RCC 7860 (cell line): Measurements from ENCODE around the gene UTP11.

Experiments
- DNase-seq: peaks from one replicate; pipeline ENCODE4 v3.0.0-alpha.2; 2015; ENCODE audit warnings: low spot score
- FAIRE-seq: peaks from 2 replicates; lab custom pipeline; 2012; peaks lifted over from hg19 to GRCh38; lab: Jason Lieb, UNC

The UTP11 gene

GRCh38 chr1:38068220-38068979 is 55.9 kb downstream of the UTP11 start:
- no peak for FAIRE-seq
- DNase-seq, result no peak

- DNase-seq (no peak), FAIRE-seq (no peak)
Measured at GRCh38 chr1:38068980-38069340, 56.4 kb downstream of the UTP11 start.

GRCh38 chr1:38071312-38072256 is 59.0 kb downstream of the UTP11 start:
- no peak for FAIRE-seq

GRCh38 chr1:38072858-38073257 is 60.3 kb downstream of the UTP11 start:
- DNase-seq, result no peak
- FAIRE-seq, result no peak

More at GRCh38 chr1:38071312-38072256, 59.0 kb downstream of the UTP11 start:
- DNase-seq, result peak; percentile 47

- DNase-seq (no peak), FAIRE-seq (no peak)
Measured at GRCh38 chr1:38073534-38074301, 61.2 kb downstream of the UTP11 start.

GRCh38 chr1:38074302-38074677 is 61.8 kb downstream of the UTP11 start:
- DNase-seq (no peak), FAIRE-seq (no peak)
